ENCODE data around the gene MARCHF10.

MARCHF10 gene

GRCh38 chr17:62676952-62677596, 131.0 kb downstream of the MARCHF10 start:
- WGBS: 96% methylated on average over 18 of the region's 18 CpGs
- no peak overlapping the region for H3K23ac ChIP-seq (ENCODE audit: low read length in 2 of 2)

DNA sequence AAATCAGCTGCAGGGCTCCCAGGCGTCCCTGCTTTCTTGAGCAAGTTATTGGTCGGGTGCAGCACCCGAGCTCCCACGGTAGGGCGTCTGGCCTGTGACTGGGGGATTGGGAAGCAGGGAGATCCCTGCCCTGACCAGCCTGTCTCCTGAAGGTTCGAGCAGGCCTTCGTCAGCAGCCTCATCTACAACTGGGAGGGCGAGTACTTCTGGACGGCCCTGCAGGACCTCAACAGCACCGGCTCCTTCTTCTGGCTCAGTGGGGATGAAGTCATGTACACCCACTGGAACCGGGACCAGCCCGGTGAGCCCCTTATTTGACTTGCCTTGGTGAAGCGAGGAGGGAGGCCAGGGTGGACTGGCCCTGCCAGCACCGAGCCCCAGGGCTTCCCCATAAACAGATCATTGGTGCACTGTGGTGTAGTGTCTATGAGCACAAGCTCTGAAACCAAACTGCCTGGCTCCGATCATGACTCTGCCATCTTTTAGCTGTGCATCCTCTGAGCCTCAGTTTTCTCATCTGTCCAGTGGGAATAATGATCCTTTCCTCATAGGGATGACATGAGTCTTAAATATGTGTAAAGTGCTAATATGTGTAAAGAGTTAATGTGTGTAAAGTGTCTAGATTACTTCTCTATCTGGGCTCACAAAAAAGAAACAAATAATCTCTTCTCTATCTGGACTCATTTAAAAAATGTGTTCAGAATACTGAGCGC, 131.7 kb downstream of the MARCHF10 start:
- no peak overlapping the region for H2AK5ac ChIP-seq (ENCODE audit: low read length, severe bottlenecking)
- H4K8ac ChIP-seq (ENCODE audit: low read length): no peak overlapping the region
- H3K9me3 ChIP-seq (ENCODE audit: control insufficient read depth, low read length): no peaks in the 10 kb centered on the region
- 98% methylated on average over 16 of the region's 16 CpGs for WGBS
- no peak overlapping the region for H3K18ac ChIP-seq (ENCODE audit: low read depth in 1 of 2, low read length in 2 of 2)
- H3K4me2 ChIP-seq (ENCODE audit: low read length, poor library complexity, severe bottlenecking): no peak overlapping the region
- peaks cover 90 to 91% of the 10 kb centered on the region in 2 experiments for H3K36me3 ChIP-seq (ENCODE audit: control insufficient read depth in 1 of 2, insufficient read depth in 2 of 2, low read depth in 1 of 2, low read length in 2 of 2)
- no peak overlapping the region for H2BK120ac ChIP-seq (ENCODE audit: low read depth, low read length)
- no peak overlapping the region for H3K23ac ChIP-seq (ENCODE audit: low read length in 2 of 2)
- no peak overlapping the region for H3K4ac ChIP-seq (ENCODE audit: low read depth in 1 of 2, low read length in 2 of 2)
- H2BK5ac ChIP-seq (ENCODE audit: low read depth, low read length, poor library complexity, severe bottlenecking): no peak overlapping the region
- peaks cover 44% of the 10 kb centered on the region for H3K79me1 ChIP-seq (replicated peaks; ENCODE audit: low read length, poor library complexity, severe bottlenecking)
- peak overlapping the region; percentile 2 for H2BK15ac ChIP-seq (ENCODE audit: low read depth, poor library complexity, severe bottlenecking)
- no peak overlapping the region for H3K27ac ChIP-seq (ENCODE audit: low read length, poor library complexity, severe bottlenecking)
- H3K4me1 ChIP-seq (ENCODE audit: control insufficient read depth, insufficient read depth, low read depth, low read length): peaks cover 6% of the 10 kb centered on the region
- no peak overlapping the region for H3K14ac ChIP-seq (ENCODE audit: low read length in 2 of 2)
- H3K27me3 ChIP-seq (ENCODE audit: control insufficient read depth in 1 of 2, insufficient read depth in 1 of 2, low read length in 2 of 2): no peaks in the 10 kb centered on the region
- no peak overlapping the region for H4K91ac ChIP-seq (ENCODE audit: low read length)
- H3K4me3 ChIP-seq (ENCODE audit: insufficient read depth in 1 of 2, low read depth in 1 of 2, low read length in 2 of 2): no peak overlapping the region
- no peak overlapping the region for H2AFZ ChIP-seq (ENCODE audit: low read depth, low read length)
- DNase-seq: no peak
- no peak overlapping the region for H2BK12ac ChIP-seq (ENCODE audit: low read length in 2 of 2)
- H3K9ac ChIP-seq (ENCODE audit: low read length): no peak overlapping the region

More at GRCh38 chr17:62676952-62677596, 131.0 kb downstream of the MARCHF10 start:
- Histone ChIP-seq H2AFZ (ENCODE audit: low read depth, low read length) (no peak overlapping the region), H3K4me1 (ENCODE audit: control insufficient read depth, insufficient read depth, low read depth, low read length) (no peaks in the 10 kb centered on the region), H3K18ac (ENCODE audit: low read depth in 1 of 2, low read length in 2 of 2) (no peak overlapping the region), H3K14ac (ENCODE audit: low read length in 2 of 2) (no peak overlapping the region), H3K4me2 (ENCODE audit: low read length, poor library complexity, severe bottlenecking) (no peak overlapping the region), H3K4ac (ENCODE audit: low read depth in 1 of 2, low read length in 2 of 2) (no peak overlapping the region), H4K91ac (ENCODE audit: low read length) (no peak overlapping the region), H4K8ac (ENCODE audit: low read length) (no peak overlapping the region), H3K36me3 (ENCODE audit: control insufficient read depth in 1 of 2, insufficient read depth in 2 of 2, low read depth in 1 of 2, low read length in 2 of 2) (peaks cover 90 to 91% of the 10 kb centered on the region in 2 experiments), H3K9ac (ENCODE audit: low read length) (no peak overlapping the region), H3K9me3 (ENCODE audit: control insufficient read depth, low read length) (no peaks in the 10 kb centered on the region), H3K27ac (ENCODE audit: low read length, poor library complexity, severe bottlenecking) (no peak overlapping the region), H2BK120ac (ENCODE audit: low read depth, low read length) (no peak overlapping the region), H2AK5ac (ENCODE audit: low read length, severe bottlenecking) (no peak overlapping the region), H2BK12ac (ENCODE audit: low read length in 2 of 2) (no peak overlapping the region), H2BK15ac (ENCODE audit: low read depth, poor library complexity, severe bottlenecking) (no peak overlapping the region), H2BK5ac (ENCODE audit: low read depth, low read length, poor library complexity, severe bottlenecking) (no peak overlapping the region), H3K27me3 (ENCODE audit: control insufficient read depth in 1 of 2, insufficient read depth in 1 of 2, low read length in 2 of 2) (no peaks in the 10 kb centered on the region), H3K4me3 (ENCODE audit: insufficient read depth in 1 of 2, low read depth in 1 of 2, low read length in 2 of 2) (no peak overlapping the region), H3K79me1 (replicated peaks; ENCODE audit: low read length, poor library complexity, severe bottlenecking) (peaks cover 38% of the 10 kb centered on the region)
- DNase-seq: no peak

DNA sequence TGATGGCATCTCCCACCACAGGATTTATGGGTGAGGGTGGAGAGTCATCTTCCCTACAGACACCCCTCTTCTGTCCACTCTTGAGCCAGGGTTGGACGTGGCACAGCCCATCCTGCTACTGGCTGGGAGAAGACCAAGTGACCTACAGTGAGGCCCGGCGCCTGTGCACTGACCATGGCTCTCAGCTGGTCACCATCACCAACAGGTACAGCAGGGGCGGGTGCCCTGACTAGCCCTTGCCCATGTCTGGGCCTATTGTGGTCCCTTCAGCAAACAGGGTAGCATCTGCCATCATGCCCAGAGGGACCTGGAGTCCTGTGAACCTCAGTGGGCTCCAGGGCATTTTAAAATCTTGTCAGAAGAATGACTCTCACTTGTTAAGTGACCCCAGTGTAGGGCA, 132.4 kb downstream of the MARCHF10 start:
- Histone ChIP-seq H3K27me3 (ENCODE audit: control insufficient read depth in 1 of 2, insufficient read depth in 1 of 2, low read length in 2 of 2) (no peaks in the 10 kb centered on the region), H2BK12ac (ENCODE audit: low read length in 2 of 2) (no peak overlapping the region), H3K79me1 (replicated peaks; ENCODE audit: low read length, poor library complexity, severe bottlenecking) (peaks cover 49% of the 10 kb centered on the region), H2BK120ac (ENCODE audit: low read depth, low read length) (no peak overlapping the region), H4K8ac (ENCODE audit: low read length) (no peak overlapping the region), H3K23ac (ENCODE audit: low read length in 2 of 2) (no peak overlapping the region), H2BK15ac (ENCODE audit: low read depth, poor library complexity, severe bottlenecking) (no peak overlapping the region), H3K4me2 (ENCODE audit: low read length, poor library complexity, severe bottlenecking) (no peak overlapping the region), H3K4me1 (ENCODE audit: control insufficient read depth, insufficient read depth, low read depth, low read length) (peaks cover 6% of the 10 kb centered on the region), H3K14ac (ENCODE audit: low read length in 2 of 2) (no peak overlapping the region), H2BK5ac (ENCODE audit: low read depth, low read length, poor library complexity, severe bottlenecking) (no peak overlapping the region), H3K9me3 (ENCODE audit: control insufficient read depth, low read length) (no peaks in the 10 kb centered on the region), H3K4ac (ENCODE audit: low read depth in 1 of 2, low read length in 2 of 2) (no peak overlapping the region), H3K36me3 (ENCODE audit: control insufficient read depth in 1 of 2, insufficient read depth in 2 of 2, low read depth in 1 of 2, low read length in 2 of 2) (peaks cover 90 to 91% of the 10 kb centered on the region in 2 experiments), H4K91ac (ENCODE audit: low read length) (no peak overlapping the region), H2AFZ (ENCODE audit: low read depth, low read length) (no peak overlapping the region), H3K4me3 (ENCODE audit: insufficient read depth in 1 of 2, low read depth in 1 of 2, low read length in 2 of 2) (no peak overlapping the region), H3K27ac (ENCODE audit: low read length, poor library complexity, severe bottlenecking) (no peak overlapping the region), H3K18ac (ENCODE audit: low read depth in 1 of 2, low read length in 2 of 2) (no peak overlapping the region), H2AK5ac (ENCODE audit: low read length, severe bottlenecking) (no peak overlapping the region), H3K9ac (ENCODE audit: low read length) (no peak overlapping the region)
- DNase-seq: no peak
- WGBS: 93% methylated on average over 4 of the region's 4 CpGs

DNA sequence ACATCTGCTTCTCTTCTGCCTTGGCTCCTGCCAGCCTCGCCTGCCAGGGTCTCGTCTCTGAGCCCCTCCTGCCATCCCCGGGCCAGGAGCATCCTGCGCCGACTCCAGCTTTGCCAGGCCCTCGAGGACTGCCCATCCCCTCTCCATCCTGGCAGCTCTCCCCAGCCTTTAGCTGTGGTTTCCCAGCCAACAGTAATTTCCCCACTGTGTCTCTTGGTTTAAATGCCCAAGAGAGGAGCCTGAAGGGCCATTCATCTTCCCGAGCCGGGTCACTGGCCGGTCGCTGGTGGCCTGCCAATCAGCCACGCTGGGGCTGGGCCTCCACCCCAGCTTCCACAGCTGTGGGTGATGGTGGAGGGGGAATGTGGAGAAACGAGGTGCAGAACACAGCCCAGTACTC, 132.9 kb downstream of the MARCHF10 start:
- Histone ChIP-seq H3K18ac (ENCODE audit: low read depth in 1 of 2, low read length in 2 of 2) (no peak overlapping the region), H3K79me1 (replicated peaks; ENCODE audit: low read length, poor library complexity, severe bottlenecking) (peaks cover 53% of the 10 kb centered on the region), H3K4me2 (ENCODE audit: low read length, poor library complexity, severe bottlenecking) (no peak overlapping the region), H3K23ac (ENCODE audit: low read length in 2 of 2) (no peak overlapping the region), H3K27me3 (ENCODE audit: control insufficient read depth in 1 of 2, insufficient read depth in 1 of 2, low read length in 2 of 2) (no peaks in the 10 kb centered on the region), H3K27ac (ENCODE audit: low read length, poor library complexity, severe bottlenecking) (no peak overlapping the region), H2BK120ac (ENCODE audit: low read depth, low read length) (no peak overlapping the region), H2BK15ac (ENCODE audit: low read depth, poor library complexity, severe bottlenecking) (no peak overlapping the region), H4K8ac (ENCODE audit: low read length) (no peak overlapping the region), H2AFZ (ENCODE audit: low read depth, low read length) (no peak overlapping the region), H3K4ac (ENCODE audit: low read depth in 1 of 2, low read length in 2 of 2) (no peak overlapping the region), H2AK5ac (ENCODE audit: low read length, severe bottlenecking) (no peak overlapping the region), H3K9me3 (ENCODE audit: control insufficient read depth, low read length) (no peaks in the 10 kb centered on the region), H4K91ac (ENCODE audit: low read length) (no peak overlapping the region), H3K4me3 (ENCODE audit: insufficient read depth in 1 of 2, low read depth in 1 of 2, low read length in 2 of 2) (no peak overlapping the region), H3K4me1 (ENCODE audit: control insufficient read depth, insufficient read depth, low read depth, low read length) (peaks cover 6% of the 10 kb centered on the region), H2BK5ac (ENCODE audit: low read depth, low read length, poor library complexity, severe bottlenecking) (no peak overlapping the region), H2BK12ac (ENCODE audit: low read length in 2 of 2) (no peak overlapping the region), H3K14ac (ENCODE audit: low read length in 2 of 2) (no peak overlapping the region), H3K36me3 (ENCODE audit: control insufficient read depth in 1 of 2, insufficient read depth in 2 of 2, low read depth in 1 of 2, low read length in 2 of 2) (peaks cover 90 to 91% of the 10 kb centered on the region in 2 experiments), H3K9ac (ENCODE audit: low read length) (no peak overlapping the region)
- DNase-seq: no peak
- 91% methylated on average over 8 of the region's 12 CpGs for WGBS

Data from mesenchymal stem cell (in vitro differentiated cells and primary cell).